SK-N-SH (cell line): Measurements from ENCODE around the gene TEKTIP1. TPM values are rescaled to one million over a fixed set of nuclear protein-coding genes. Genes with fewer than 3 reads are reported as not detected.

Source experiments
- CTCF ChIA-PET: fragments of 300-600, 350-600 bp; formaldehyde crosslinking; extraction: SDS; loops from one replicate; lab custom pipeline; 2021; lab: Yijun Ruan, JAX
- POLR2A ChIA-PET: fragments of 350-600 bp; sonication (Branson Sonifier 250); formaldehyde crosslinking; extraction: SDS; loops from one replicate; lab custom pipeline; 2020; ENCODE audit warnings: antibody characterized with exemption, inconsistent platforms; lab: Yijun Ruan, JAX
- DNase-seq: peaks from one replicate; pipeline ENCODE4 v3.0.0; 2012
- H2AFZ ChIP-seq: fragments of 200-600 bp; sonication (generic); 2 replicates; pipeline ENCODE4 v1.8.1; 2016; ENCODE audit warnings: antibody characterized with exemption, mild to moderate bottlenecking, low read depth
- H3F3A ChIP-seq: fragments of 200-600 bp; sonication (generic); replicated peaks from 2 replicates; pipeline ENCODE3; 2016; ENCODE audit warnings: antibody characterized with exemption, mild to moderate bottlenecking; ENCODE audit not compliant: insufficient read depth
- H3K27ac ChIP-seq, 2 experiments: fragments of 200-500 bp in 1 of 2; fragments of 200-600 bp in 1 of 2; sonication (Bioruptor generic) in 1 of 2; sonication (generic), shearing (Covaris generic) in 1 of 2; 2 replicates each; pipeline versions ENCODE4 v1.5.1 to v1.6.1; 2014 to 2016; ENCODE audit warnings: low read depth in 2 of 2, inconsistent platforms in 1 of 2, low read length in 1 of 2, mild to moderate bottlenecking in 1 of 2, mixed read lengths in 1 of 2
- H3K27me3 ChIP-seq: fragments of 200-600 bp; sonication (generic), shearing (Covaris generic); 2 replicates; pipeline ENCODE4 v1.6.1; 2016; ENCODE audit warnings: mixed run types; ENCODE audit not compliant: insufficient read depth
- H3K36me3 ChIP-seq, 2 experiments: fragments of 200-500 bp in 1 of 2; fragments of 200-600 bp in 1 of 2; sonication (Bioruptor generic) in 1 of 2; sonication (generic) in 1 of 2; replicated peaks in 1 of 2; 2 replicates each; pipeline versions ENCODE3 to v1.5.1; 2014 to 2016; ENCODE audit warnings: low read length in 1 of 2, mild to moderate bottlenecking in 1 of 2; ENCODE audit not compliant: insufficient read depth in 2 of 2, control insufficient read depth in 1 of 2
- H3K4me1 ChIP-seq, 2 experiments: fragments of 200-500 bp in 1 of 2; fragments of 200-600 bp in 1 of 2; sonication (Bioruptor generic) in 1 of 2; sonication (generic), shearing (Covaris generic) in 1 of 2; 2 replicates each; pipeline versions ENCODE4 v1.5.1 to v1.6.1; 2014 to 2016; ENCODE audit warnings: low read depth in 1 of 2, low read length in 1 of 2, mixed run types in 1 of 2; ENCODE audit not compliant: insufficient read depth in 2 of 2, control insufficient read depth in 1 of 2
- H3K4me2 ChIP-seq: fragments of 200-600 bp; sonication (generic), shearing (Covaris generic); 2 replicates; pipeline ENCODE4 v1.6.1; 2017; ENCODE audit warnings: mixed run types
- H3K4me3 ChIP-seq, 2 experiments: fragments of 200-500 bp in 1 of 2; fragments of 200-600 bp in 1 of 2; sonication (Bioruptor generic) in 1 of 2; sonication (generic), shearing (Covaris generic) in 1 of 2; 2 replicates each; pipeline versions ENCODE4 v1.5.1 to v1.8.1; 2014 to 2016; ENCODE audit warnings: low read depth in 2 of 2, inconsistent platforms in 1 of 2, low read length in 1 of 2, mild to moderate bottlenecking in 1 of 2, mixed read lengths in 1 of 2, moderate library complexity in 1 of 2
- H3K79me2 ChIP-seq: fragments of 200-600 bp; sonication (generic); 2 replicates; pipeline ENCODE4 v1.8.1; 2017; ENCODE audit warnings: mild to moderate bottlenecking; ENCODE audit not compliant: insufficient read depth
- H3K9ac ChIP-seq: fragments of 200-600 bp; sonication (generic); 2 replicates; pipeline ENCODE4 v1.6.1; 2017; ENCODE audit warnings: mixed run types
- H3K9me2 ChIP-seq: fragments of 200-600 bp; sonication (generic); 2 replicates; pipeline ENCODE4 v1.6.1; 2017; ENCODE audit warnings: mixed run types
- H3K9me3 ChIP-seq: fragments of 200-600 bp; sonication (generic); 2 replicates; pipeline ENCODE4 v1.6.1; 2017; ENCODE audit warnings: mixed run types, mild to moderate bottlenecking, moderate library complexity
- H4K20me1 ChIP-seq: fragments of 200-600 bp; sonication (generic); 2 replicates; pipeline ENCODE4 v1.6.1; 2017; ENCODE audit warnings: mild to moderate bottlenecking, mixed run types; ENCODE audit not compliant: insufficient read depth
- CHD2 ChIP-seq: fragments of 150-350 bp; IDR thresholded peaks from 2 replicates; pipeline ENCODE4 v1.6.1; 2018; ENCODE audit warnings: low read length; ENCODE audit not compliant: partially characterized antibody
- ELF1 ChIP-seq: IDR thresholded peaks from 2 replicates; pipeline ENCODE4 v1.4.0; 2012
- FOSL2 ChIP-seq: IDR thresholded peaks from 2 replicates; pipeline ENCODE4 v1.4.0; 2012; ENCODE audit warnings: low read depth, mild to moderate bottlenecking, moderate library complexity, borderline replicate concordance
- FOXJ3 ChIP-seq: sonication (generic); formaldehyde crosslinking; IDR thresholded peaks from 2 replicates; pipeline ENCODE4 v1.5.1; 2020; ENCODE audit warnings: mild to moderate bottlenecking, missing genetic modification reagents
- GABPA ChIP-seq: IDR thresholded peaks from 2 replicates; pipeline ENCODE4 v1.4.0; 2012; ENCODE audit warnings: low read depth, mild to moderate bottlenecking
- JUND ChIP-seq: IDR thresholded peaks from 2 replicates; pipeline ENCODE4 v1.4.0; 2012
- MEF2A ChIP-seq: IDR thresholded peaks from 2 replicates; pipeline ENCODE4 v1.4.0; 2012; ENCODE audit warnings: low read depth, borderline replicate concordance
- MXI1 ChIP-seq: IDR thresholded peaks from 2 replicates; pipeline ENCODE4 v1.6.1; 2012; ENCODE audit warnings: mild to moderate bottlenecking, low read depth, low read length, improper control_type of control experiment
- RAD21 ChIP-seq: IDR thresholded peaks from 2 replicates; pipeline ENCODE4 v1.6.1; 2012; ENCODE audit warnings: mild to moderate bottlenecking, low read length
- SIN3A ChIP-seq: IDR thresholded peaks from 2 replicates; pipeline ENCODE4 v1.6.1; 2012; ENCODE audit warnings: low read depth, mild to moderate bottlenecking, low read length, moderate library complexity, borderline replicate concordance
- SMC3 ChIP-seq: IDR thresholded peaks from 2 replicates; pipeline ENCODE4 v1.6.1; 2012; ENCODE audit warnings: low read depth, low read length, improper control_type of control experiment
- YY1 ChIP-seq: IDR thresholded peaks from 2 replicates; pipeline ENCODE4 v1.4.0; 2012; ENCODE audit warnings: low read depth, mild to moderate bottlenecking
- WGBS: methylation state at CpG from one replicate; pipeline ENCODE4 v1.1.6; 2017; ENCODE audit warnings: low lambda C conversion rate; 5-methylcytosine and 5-hydroxymethylcytosine counted together
- polyA plus RNA-seq, 3 experiments: library from polyadenylated mRNA; depleted of rRNA; stranded (reverse); fragments of >200 nt; gene quantifications; 2 replicates each; pipeline ENCODE4 v1.2.3, GENCODE V29; 2012
- TF ChIP-seq, protein P1 (sequence below): IDR thresholded peaks from 2 replicates; pipeline ENCODE4 v1.4.0; 2012; ENCODE audit warnings: low read depth, borderline replicate concordance
- TF ChIP-seq, protein P2 (sequence below): IDR thresholded peaks from 2 replicates; pipeline ENCODE4; 2012
- TF ChIP-seq, protein P3 (sequence below): fragments of 150-350 bp; IDR thresholded peaks from 2 replicates; pipeline ENCODE4 v1.6.1; 2017; ENCODE audit warnings: antibody characterized with exemption, low read length, low read depth, borderline replicate concordance
- TF ChIP-seq, protein P4 (sequence below): fragments of 150-350 bp; IDR thresholded peaks from 2 replicates; pipeline ENCODE4 v1.6.1; 2016; ENCODE audit warnings: mild to moderate bottlenecking, low read depth, low read length
- TF ChIP-seq, protein P5 (sequence below): IDR thresholded peaks from 2 replicates; pipeline ENCODE4 v1.6.1; 2012; ENCODE audit warnings: mild to moderate bottlenecking, low read depth, low read length, moderate library complexity

TEKTIP1 gene
- polyA plus RNA-seq, 1 of the 3 experiments (the other 2 are of a cell fraction) = 0.12 TPM

DNA sequence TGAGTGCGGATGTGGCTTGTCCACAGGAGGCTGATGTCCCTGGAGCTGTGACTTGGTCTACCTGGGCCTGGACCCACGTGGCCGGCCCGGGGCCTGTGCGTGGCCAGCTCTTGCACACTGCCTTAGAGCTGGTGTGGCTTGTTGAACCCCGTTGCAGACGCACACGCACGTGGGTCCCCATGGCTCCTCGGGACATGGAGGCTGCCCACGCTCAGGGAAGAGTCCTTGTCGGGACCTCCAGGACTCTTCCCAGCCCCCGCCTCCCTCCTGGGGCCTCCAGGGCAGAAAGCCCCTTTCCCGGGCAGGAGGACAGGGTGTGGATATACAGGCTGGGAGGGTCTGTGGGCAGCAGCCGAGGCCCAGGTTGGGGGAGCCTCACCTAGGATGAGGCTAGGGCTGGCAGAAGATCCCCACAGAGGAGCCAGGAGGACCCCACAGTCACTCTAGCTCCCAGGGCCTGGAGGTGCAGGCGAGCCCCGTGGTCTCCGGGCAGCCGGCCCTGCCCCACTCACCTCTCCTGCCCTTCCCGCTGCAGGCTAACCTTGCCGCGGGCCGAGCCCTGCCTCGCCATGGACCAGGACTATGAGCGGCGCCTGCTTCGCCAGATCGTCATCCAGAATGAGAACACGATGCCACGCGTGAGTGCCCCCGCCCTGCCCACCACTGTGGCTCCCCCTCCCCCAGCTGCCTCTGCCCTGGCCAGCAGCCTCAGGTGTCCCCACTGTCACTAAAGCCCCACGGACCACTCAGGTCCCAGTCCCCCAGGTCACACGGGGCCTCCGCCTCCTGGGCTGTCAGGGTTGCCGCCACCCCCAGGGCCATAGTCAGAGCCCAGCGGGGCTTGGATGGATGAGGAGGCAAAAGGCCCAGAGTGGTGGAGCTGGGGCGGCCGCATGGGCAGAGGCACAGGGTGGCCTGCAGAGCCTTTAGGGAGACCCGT is 16.3 kb upstream of the TEKTIP1 start:
- ChIA-PET CTCF (no interaction called here), POLR2A (interaction anchor here (1.1 kb wide), 1 partner anchor 14 kb away, joined by 3 read pairs; no protein-coding TSS in a partner anchor)
- H3K79me2 ChIP-seq = peaks cover 63% of the 10 kb centered on the region
- H3K9ac ChIP-seq = no peak overlapping the region
- no peaks in the 10 kb centered on the region for H3F3A ChIP-seq
- peaks cover 11 to 35% of the 10 kb centered on the region in 2 experiments for H3K36me3 ChIP-seq
- H3K27ac ChIP-seq = no peak overlapping the region
- H3K9me2 ChIP-seq = no peaks in the 10 kb centered on the region
- no peak overlapping the region for H3K4me3 ChIP-seq
- no peaks in the 10 kb centered on the region for H3K9me3 ChIP-seq
- TF ChIP-seq, protein P1, sequence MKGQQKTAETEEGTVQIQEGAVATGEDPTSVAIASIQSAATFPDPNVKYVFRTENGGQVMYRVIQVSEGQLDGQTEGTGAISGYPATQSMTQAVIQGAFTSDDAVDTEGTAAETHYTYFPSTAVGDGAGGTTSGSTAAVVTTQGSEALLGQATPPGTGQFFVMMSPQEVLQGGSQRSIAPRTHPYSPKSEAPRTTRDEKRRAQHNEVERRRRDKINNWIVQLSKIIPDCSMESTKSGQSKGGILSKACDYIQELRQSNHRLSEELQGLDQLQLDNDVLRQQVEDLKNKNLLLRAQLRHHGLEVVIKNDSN = no peak
- TF ChIP-seq, protein P2, sequence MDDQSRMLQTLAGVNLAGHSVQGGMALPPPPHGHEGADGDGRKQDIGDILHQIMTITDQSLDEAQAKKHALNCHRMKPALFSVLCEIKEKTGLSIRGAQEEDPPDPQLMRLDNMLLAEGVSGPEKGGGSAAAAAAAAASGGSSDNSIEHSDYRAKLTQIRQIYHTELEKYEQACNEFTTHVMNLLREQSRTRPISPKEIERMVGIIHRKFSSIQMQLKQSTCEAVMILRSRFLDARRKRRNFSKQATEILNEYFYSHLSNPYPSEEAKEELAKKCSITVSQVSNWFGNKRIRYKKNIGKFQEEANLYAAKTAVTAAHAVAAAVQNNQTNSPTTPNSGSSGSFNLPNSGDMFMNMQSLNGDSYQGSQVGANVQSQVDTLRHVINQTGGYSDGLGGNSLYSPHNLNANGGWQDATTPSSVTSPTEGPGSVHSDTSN = no peak
- TF ChIP-seq JUND (no peak), ELF1 (no peak), YY1 (no peak), MEF2A (no peak), SIN3A (no peak), FOXJ3 (CRISPR knock-in tag) (no peak), GABPA (no peak), SMC3 (no peak), RAD21 (no peak)
- 96% methylated on average over 15 of the region's 40 CpGs for WGBS
- no peaks in the 10 kb centered on the region for H3K27me3 ChIP-seq
- H2AFZ ChIP-seq = no peak overlapping the region
- H3K4me2 ChIP-seq = no peak overlapping the region
- H3K4me1 ChIP-seq = peaks cover 0 to 13% of the 10 kb centered on the region in 2 experiments; a peak in 1 of 4 replicates
- no peak for DNase-seq
- peaks cover 61% of the 10 kb centered on the region for H4K20me1 ChIP-seq

DNA sequence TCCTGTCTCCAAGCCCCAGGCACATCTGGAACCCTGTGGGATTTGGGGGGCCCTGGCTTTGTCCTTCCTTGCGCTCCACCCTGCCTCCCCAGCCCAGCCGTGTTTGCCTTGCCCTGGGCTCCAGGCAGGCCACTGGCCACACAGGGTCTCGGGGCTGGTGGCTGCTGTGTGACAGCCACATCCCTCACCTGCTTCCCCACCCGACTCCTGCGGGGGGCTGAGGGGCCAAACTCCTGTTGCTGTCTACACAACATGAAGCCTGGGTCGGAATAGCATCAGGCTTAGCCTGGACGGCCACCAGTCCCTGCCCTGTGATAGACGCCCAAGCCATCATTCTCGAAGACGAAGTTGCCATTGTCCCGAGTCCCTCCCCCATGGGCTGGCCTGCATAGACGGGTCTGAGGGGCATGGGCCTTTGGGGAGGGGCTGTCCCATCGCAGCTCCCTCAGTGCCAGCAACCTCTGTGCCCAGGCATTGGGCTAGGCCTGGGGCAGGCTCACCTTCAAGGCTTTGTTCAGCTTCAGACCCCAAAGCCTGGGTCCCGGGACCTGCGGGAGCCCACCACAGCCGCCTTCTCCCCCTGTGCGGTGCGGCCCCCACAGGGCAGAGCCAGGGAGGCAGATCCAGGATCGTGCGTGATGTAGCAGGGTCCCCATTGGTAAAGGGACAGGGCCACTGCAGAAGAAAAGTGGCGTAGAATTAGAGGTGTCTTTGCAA is 15.5 kb upstream of the TEKTIP1 start:
- Histone ChIP-seq H3K4me3 (no peak overlapping the region), H3F3A (no peaks in the 10 kb centered on the region), H3K27ac (no peak overlapping the region), H3K79me2 (peaks cover 55% of the 10 kb centered on the region), H3K9me3 (no peaks in the 10 kb centered on the region), H2AFZ (no peak overlapping the region), H3K4me2 (no peak overlapping the region), H3K4me1 (peaks cover 0 to 13% of the 10 kb centered on the region in 2 experiments; a peak in 1 of 4 replicates), H4K20me1 (peaks cover 54% of the 10 kb centered on the region), H3K36me3 (peaks cover 11 to 35% of the 10 kb centered on the region in 2 experiments), H3K9me2 (no peaks in the 10 kb centered on the region), H3K27me3 (no peaks in the 10 kb centered on the region), H3K9ac (no peak overlapping the region)
- ChIA-PET POLR2A (no interaction called here), CTCF (no interaction called here)
- 98% methylated on average over 12 of the region's 21 CpGs for WGBS
- DNase-seq = no peak
- TF ChIP-seq FOSL2 = no peak
- no peak for TF ChIP-seq MXI1
- TF ChIP-seq, protein P3, sequence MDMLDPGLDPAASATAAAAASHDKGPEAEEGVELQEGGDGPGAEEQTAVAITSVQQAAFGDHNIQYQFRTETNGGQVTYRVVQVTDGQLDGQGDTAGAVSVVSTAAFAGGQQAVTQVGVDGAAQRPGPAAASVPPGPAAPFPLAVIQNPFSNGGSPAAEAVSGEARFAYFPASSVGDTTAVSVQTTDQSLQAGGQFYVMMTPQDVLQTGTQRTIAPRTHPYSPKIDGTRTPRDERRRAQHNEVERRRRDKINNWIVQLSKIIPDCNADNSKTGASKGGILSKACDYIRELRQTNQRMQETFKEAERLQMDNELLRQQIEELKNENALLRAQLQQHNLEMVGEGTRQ = no peak
- TF ChIP-seq, protein P4, sequence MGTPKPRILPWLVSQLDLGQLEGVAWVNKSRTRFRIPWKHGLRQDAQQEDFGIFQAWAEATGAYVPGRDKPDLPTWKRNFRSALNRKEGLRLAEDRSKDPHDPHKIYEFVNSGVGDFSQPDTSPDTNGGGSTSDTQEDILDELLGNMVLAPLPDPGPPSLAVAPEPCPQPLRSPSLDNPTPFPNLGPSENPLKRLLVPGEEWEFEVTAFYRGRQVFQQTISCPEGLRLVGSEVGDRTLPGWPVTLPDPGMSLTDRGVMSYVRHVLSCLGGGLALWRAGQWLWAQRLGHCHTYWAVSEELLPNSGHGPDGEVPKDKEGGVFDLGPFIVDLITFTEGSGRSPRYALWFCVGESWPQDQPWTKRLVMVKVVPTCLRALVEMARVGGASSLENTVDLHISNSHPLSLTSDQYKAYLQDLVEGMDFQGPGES = no peak
- TF ChIP-seq, protein P5, sequence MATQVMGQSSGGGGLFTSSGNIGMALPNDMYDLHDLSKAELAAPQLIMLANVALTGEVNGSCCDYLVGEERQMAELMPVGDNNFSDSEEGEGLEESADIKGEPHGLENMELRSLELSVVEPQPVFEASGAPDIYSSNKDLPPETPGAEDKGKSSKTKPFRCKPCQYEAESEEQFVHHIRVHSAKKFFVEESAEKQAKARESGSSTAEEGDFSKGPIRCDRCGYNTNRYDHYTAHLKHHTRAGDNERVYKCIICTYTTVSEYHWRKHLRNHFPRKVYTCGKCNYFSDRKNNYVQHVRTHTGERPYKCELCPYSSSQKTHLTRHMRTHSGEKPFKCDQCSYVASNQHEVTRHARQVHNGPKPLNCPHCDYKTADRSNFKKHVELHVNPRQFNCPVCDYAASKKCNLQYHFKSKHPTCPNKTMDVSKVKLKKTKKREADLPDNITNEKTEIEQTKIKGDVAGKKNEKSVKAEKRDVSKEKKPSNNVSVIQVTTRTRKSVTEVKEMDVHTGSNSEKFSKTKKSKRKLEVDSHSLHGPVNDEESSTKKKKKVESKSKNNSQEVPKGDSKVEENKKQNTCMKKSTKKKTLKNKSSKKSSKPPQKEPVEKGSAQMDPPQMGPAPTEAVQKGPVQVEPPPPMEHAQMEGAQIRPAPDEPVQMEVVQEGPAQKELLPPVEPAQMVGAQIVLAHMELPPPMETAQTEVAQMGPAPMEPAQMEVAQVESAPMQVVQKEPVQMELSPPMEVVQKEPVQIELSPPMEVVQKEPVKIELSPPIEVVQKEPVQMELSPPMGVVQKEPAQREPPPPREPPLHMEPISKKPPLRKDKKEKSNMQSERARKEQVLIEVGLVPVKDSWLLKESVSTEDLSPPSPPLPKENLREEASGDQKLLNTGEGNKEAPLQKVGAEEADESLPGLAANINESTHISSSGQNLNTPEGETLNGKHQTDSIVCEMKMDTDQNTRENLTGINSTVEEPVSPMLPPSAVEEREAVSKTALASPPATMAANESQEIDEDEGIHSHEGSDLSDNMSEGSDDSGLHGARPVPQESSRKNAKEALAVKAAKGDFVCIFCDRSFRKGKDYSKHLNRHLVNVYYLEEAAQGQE = no peak
- no peak for TF ChIP-seq GABPA
- TF ChIP-seq MEF2A = no peak
- no peak for TF ChIP-seq SMC3
- no peak for TF ChIP-seq CHD2
